GM06990 (cell line): ENCODE data around the gene CAMTA1.

Experiments used
- DNase-seq: peaks from one replicate; pipeline ENCODE4 v3.0.0-alpha.2; 2011; ENCODE audit not compliant: insufficient read length; ENCODE audit errors: extremely low read depth
- H3K27me3 ChIP-seq: replicated peaks from 2 replicates; pipeline ENCODE4 v1.6.0; 2011; ENCODE audit warnings: low read length; ENCODE audit not compliant: control insufficient read depth, insufficient read depth
- H3K36me3 ChIP-seq: 2 replicates; pipeline ENCODE4 v1.5.1; 2011; ENCODE audit warnings: low read length; ENCODE audit not compliant: control insufficient read depth, insufficient read depth
- H3K4me3 ChIP-seq: replicated peaks from 2 replicates; pipeline ENCODE4 v1.5.1; 2011; ENCODE audit warnings: low read depth, mild to moderate bottlenecking, control low read depth, low read length
- CTCF ChIP-seq: IDR thresholded peaks from 2 replicates; pipeline ENCODE4 v1.5.1; 2011; ENCODE audit warnings: low read length, control low read depth, mild to moderate bottlenecking, inconsistent platforms; ENCODE audit not compliant: insufficient read depth, poor library complexity, severe bottlenecking

CAMTA1 gene

GRCh38 chr1:7365706-7366105, 580.5 kb downstream of the CAMTA1 start:
- DNase-seq = no peak
- TF ChIP-seq CTCF = no peak
- no peaks in the 10 kb centered on the region for H3K36me3 ChIP-seq
- no peaks in the 10 kb centered on the region for H3K27me3 ChIP-seq
- H3K4me3 ChIP-seq = no peak overlapping the region

GRCh38 chr1:7366286-7366954, 581.2 kb downstream of the CAMTA1 start:
- H3K36me3 ChIP-seq = no peaks in the 10 kb centered on the region
- no peak overlapping the region for H3K4me3 ChIP-seq
- no peaks in the 10 kb centered on the region for H3K27me3 ChIP-seq
- no peak for TF ChIP-seq CTCF
- no peak for DNase-seq

- Histone ChIP-seq H3K4me3 (no peak overlapping the region), H3K27me3 (no peaks in the 10 kb centered on the region), H3K36me3 (no peaks in the 10 kb centered on the region)
- no peak for DNase-seq
- TF ChIP-seq CTCF = no peak
Measured at GRCh38 chr1:7366955-7367665, 581.9 kb downstream of the CAMTA1 start.

GRCh38 chr1:7369866-7370265, 584.6 kb downstream of the CAMTA1 start:
- no peak for DNase-seq
- no peak for TF ChIP-seq CTCF
- Histone ChIP-seq H3K36me3 (no peaks in the 10 kb centered on the region), H3K27me3 (no peaks in the 10 kb centered on the region; the same call in 1 of the 2 replicates), H3K4me3 (no peak overlapping the region)

GRCh38 chr1:7371926-7372325, 586.7 kb downstream of the CAMTA1 start:
- H3K4me3 ChIP-seq = no peak overlapping the region
- no peaks in the 10 kb centered on the region for H3K36me3 ChIP-seq
- DNase-seq = no peak
- no peak for TF ChIP-seq CTCF
- no peaks in the 10 kb centered on the region; the same call in 1 of the 2 replicates for H3K27me3 ChIP-seq
